GM23338 (cell line): ENCODE data around the gene TEX14. TPM values are rescaled to one million over a fixed set of nuclear protein-coding genes. Genes with fewer than 3 reads are reported as not detected.

ENCODE experiments used
- ATAC-seq: fragments of 200-7000 bp; cut with Tn5 transposase; 3 replicates; pipeline ENCODE4 v1.9.1; 2020
- DNase-seq: peaks from one replicate; pipeline ENCODE4 v3.0.0-alpha.2; 2015; ENCODE audit warnings: low spot score
- H2AFZ ChIP-seq: fragments of 200-600 bp; sonication (generic); 2 replicates; pipeline ENCODE4 v1.8.0; 2016; ENCODE audit warnings: antibody characterized with exemption, mild to moderate bottlenecking, moderate library complexity
- H3F3A ChIP-seq: fragments of 200-600 bp; sonication (generic); replicated peaks from 2 replicates; pipeline ENCODE4 v1.8.0; 2017; ENCODE audit warnings: antibody characterized with exemption, mixed run types, low read depth
- H3K27ac ChIP-seq: fragments of 200-600 bp; sonication (generic); 2 replicates; pipeline ENCODE4 v1.6.1; 2016; ENCODE audit warnings: low read depth
- H3K27me3 ChIP-seq: fragments of 200-600 bp; sonication (generic); 2 replicates; pipeline ENCODE4 v1.8.0; 2016; ENCODE audit warnings: mild to moderate bottlenecking, mixed run types, moderate library complexity; ENCODE audit not compliant: insufficient read depth
- H3K36me3 ChIP-seq: fragments of 200-600 bp; sonication (generic); 2 replicates; pipeline ENCODE4 v1.8.0; 2016; ENCODE audit warnings: mild to moderate bottlenecking; ENCODE audit not compliant: insufficient read depth
- H3K4me1 ChIP-seq: fragments of 200-600 bp; sonication (generic); 2 replicates; pipeline ENCODE4 v1.8.0; 2016; ENCODE audit warnings: mild to moderate bottlenecking, moderate library complexity; ENCODE audit not compliant: insufficient read depth
- H3K4me2 ChIP-seq: fragments of 200-600 bp; sonication (generic); 2 replicates; pipeline ENCODE4 v1.7.1; 2017; ENCODE audit warnings: mixed run types
- H3K4me3 ChIP-seq: fragments of 200-600 bp; sonication (generic); 2 replicates; pipeline ENCODE4 v1.6.1; 2016; ENCODE audit warnings: mixed run types
- H3K79me2 ChIP-seq: fragments of 200-600 bp; sonication (generic); replicated peaks from 2 replicates; pipeline ENCODE4 v1.8.0; 2017; ENCODE audit warnings: mild to moderate bottlenecking; ENCODE audit not compliant: insufficient read depth
- H3K9me2 ChIP-seq: fragments of 200-600 bp; sonication (generic); 2 replicates; pipeline ENCODE4 v1.8.0; 2017; ENCODE audit not compliant: insufficient read depth
- H4K20me1 ChIP-seq: fragments of 200-600 bp; sonication (generic); replicated peaks from 2 replicates; pipeline ENCODE4 v1.8.0; 2017; ENCODE audit warnings: mild to moderate bottlenecking; ENCODE audit not compliant: insufficient read depth
- H3K27ac Mint-ChIP-seq: 2 replicates; pipeline ENCODE4 v1.8.0; 2020; ENCODE audit warnings: inconsistent platforms, mild to moderate bottlenecking, moderate library complexity, mixed read lengths
- H3K27me3 Mint-ChIP-seq: 3 replicates; pipeline ENCODE4 v1.8.0; 2022; ENCODE audit warnings: low read depth, mild to moderate bottlenecking, moderate library complexity, mixed read lengths, inconsistent platforms; ENCODE audit not compliant: insufficient read depth, poor library complexity
- H3K36me3 Mint-ChIP-seq: 3 replicates; pipeline ENCODE4 v1.8.0; 2021; ENCODE audit warnings: low read depth, mild to moderate bottlenecking, inconsistent platforms, moderate library complexity, mixed read lengths
- H3K4me1 Mint-ChIP-seq: 3 replicates; pipeline ENCODE4 v1.8.0; 2020; ENCODE audit warnings: mild to moderate bottlenecking, inconsistent platforms, mixed read lengths
- H3K4me3 Mint-ChIP-seq: 3 replicates; pipeline ENCODE4 v1.8.0; 2021; ENCODE audit warnings: moderate library complexity, mild to moderate bottlenecking, inconsistent platforms, mixed read lengths
- H3K9me3 Mint-ChIP-seq: 3 replicates; pipeline ENCODE4 v1.8.0; 2020; ENCODE audit warnings: moderate library complexity, mild to moderate bottlenecking, inconsistent platforms, mixed read lengths
- CREB1 ChIP-seq: fragments of 250-450 bp; sonication (Bioruptor Pico); IDR thresholded peaks from 2 replicates; pipeline ENCODE4 v1.5.0; 2020; ENCODE audit warnings: low read depth, mild to moderate bottlenecking, moderate library complexity
- EZH2 ChIP-seq: fragments of 200-600 bp; sonication (generic); IDR thresholded peaks from one replicate; pipeline ENCODE4 v1.8.0; 2017; ENCODE audit warnings: antibody characterized with exemption, mild to moderate bottlenecking, low read depth; ENCODE audit not compliant: unreplicated experiment
- EZH2phosphoT487 ChIP-seq: fragments of 200-600 bp; sonication (generic); IDR thresholded peaks from one replicate; pipeline ENCODE4 v1.8.1; 2018; ENCODE audit warnings: antibody characterized with exemption; ENCODE audit not compliant: unreplicated experiment
- JUNB ChIP-seq: IDR thresholded peaks from one replicate; pipeline ENCODE4 v1.6.1; 2016; ENCODE audit warnings: antibody characterized with exemption; ENCODE audit not compliant: unreplicated experiment
- NANOG ChIP-seq: IDR thresholded peaks from 2 replicates; pipeline ENCODE4 v1.6.1; 2016; ENCODE audit warnings: antibody characterized with exemption, borderline replicate concordance
- POLR2AphosphoS5 ChIP-seq: IDR thresholded peaks from 2 replicates; pipeline ENCODE4 v1.6.1; 2016; ENCODE audit warnings: antibody characterized with exemption, low read depth
- STAT1 ChIP-seq: IDR thresholded peaks from one replicate; pipeline ENCODE4 v1.6.1; 2016; ENCODE audit warnings: antibody characterized with exemption; ENCODE audit not compliant: unreplicated experiment
- ZNF114 ChIP-seq: fragments of 250-450 bp; sonication (Bioruptor Pico); IDR thresholded peaks from 2 replicates; pipeline ENCODE4 v1.5.0; 2020; ENCODE audit warnings: mild to moderate bottlenecking, moderate library complexity
- ZNF331 ChIP-seq: fragments of 250-450 bp; sonication (Bioruptor Pico); IDR thresholded peaks from 2 replicates; pipeline ENCODE4 v1.5.0; 2020; ENCODE audit warnings: low read depth, mild to moderate bottlenecking, moderate library complexity
- polyA plus RNA-seq: library from polyadenylated mRNA; unstranded; fragments of >200 nt; fragmentation: Nextera tagmentation; extraction: Ambion mirVana; gene quantifications from 2 replicates; pipeline ENCODE4 v1.2.1, GENCODE V29; 2016
- total RNA-seq: library from RNA; depleted of rRNA; stranded (reverse); fragments of >200 nt; shearing (Covaris generic); gene quantifications from 2 replicates; pipeline ENCODE4 v1.2.3, GENCODE V29; 2014
- TF ChIP-seq, protein P1 (sequence below), 2 experiments: fragments of 200-600 bp in 1 of 2; sonication (generic) in 1 of 2; conservative IDR thresholded peaks; 2 replicates each; pipeline versions ENCODE4 v1.5.1 to v1.6.1; 2016 to 2017; ENCODE audit warnings: antibody characterized with exemption in 2 of 2, low read depth in 2 of 2, mild to moderate bottlenecking in 2 of 2, moderate library complexity in 1 of 2
- TF ChIP-seq, protein P2 (sequence below): IDR thresholded peaks from 2 replicates; pipeline ENCODE4 v1.6.1; 2016; ENCODE audit warnings: antibody characterized with exemption
- TF ChIP-seq, protein P3 (sequence below): fragments of 250-450 bp; sonication (Bioruptor Pico); IDR thresholded peaks from 2 replicates; pipeline ENCODE4 v1.5.0; 2020; ENCODE audit warnings: mild to moderate bottlenecking, moderate library complexity
- TF ChIP-seq, protein P4 (sequence below): IDR thresholded peaks from one replicate; pipeline ENCODE4 v1.6.1; 2018; ENCODE audit warnings: antibody characterized with exemption; ENCODE audit not compliant: unreplicated experiment

The TEX14 gene
- total and polyA plus RNA-seq, 2 experiments from 2014 or later = 0.80 to 2.6 TPM

DNA sequence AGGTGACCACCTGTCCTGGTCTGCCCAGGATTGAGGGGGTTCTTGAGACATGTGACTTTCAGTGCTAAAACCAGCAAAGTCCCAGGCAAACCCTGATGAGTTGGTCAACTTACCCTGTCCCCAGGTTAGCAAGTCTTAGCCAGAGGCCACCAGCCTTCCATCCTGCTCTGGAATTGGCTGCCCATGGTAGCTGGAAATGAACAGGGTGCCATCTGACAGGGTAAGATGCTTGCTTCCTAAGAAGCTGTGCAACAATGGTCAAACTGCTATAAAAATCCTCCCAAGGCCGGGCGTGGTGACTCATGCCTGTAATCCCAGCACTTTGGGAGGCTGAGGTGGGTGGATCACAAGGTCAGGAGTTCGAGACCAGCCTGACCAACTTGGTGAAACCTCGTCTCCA lies 154.6 kb downstream of the TEX14 start:
- Histone ChIP-seq H3K4me1 (peaks cover 4% of the 10 kb centered on the region; the same call in 1 of the 2 replicates), H3K4me2 (no peak overlapping the region), H3K79me2 (no peaks in the 10 kb centered on the region), H3K27ac (no peak overlapping the region), H3K4me3 (no peak overlapping the region), H3F3A (no peaks in the 10 kb centered on the region), H2AFZ (no peak overlapping the region), H3K36me3 (no peaks in the 10 kb centered on the region), H3K9me2 (no peaks in the 10 kb centered on the region), H3K27me3 (0 out of 2 replicates have a peak, but pooled peaks cover 9% of the 10 kb centered on the region), H4K20me1 (no peaks in the 10 kb centered on the region)
- Mint-ChIP-seq H3K4me1 (peaks cover 31% of the 10 kb centered on the region), H3K9me3 (no peaks in the 10 kb centered on the region), H3K4me3 (no peak overlapping the region), H3K27me3 (peaks cover 13% of the 10 kb centered on the region), H3K27ac (no peak overlapping the region), H3K36me3 (no peaks in the 10 kb centered on the region)
- DNase-seq (no peak), ATAC-seq (no peak)
- TF ChIP-seq ZNF114 (CRISPR knock-in tag) = no peak
- TF ChIP-seq EZH2phosphoT487 = no peak
- no peak for TF ChIP-seq JUNB
- no peak for TF ChIP-seq CREB1 (CRISPR knock-in tag)
- no peak for TF ChIP-seq STAT1
- TF ChIP-seq, protein P1, sequence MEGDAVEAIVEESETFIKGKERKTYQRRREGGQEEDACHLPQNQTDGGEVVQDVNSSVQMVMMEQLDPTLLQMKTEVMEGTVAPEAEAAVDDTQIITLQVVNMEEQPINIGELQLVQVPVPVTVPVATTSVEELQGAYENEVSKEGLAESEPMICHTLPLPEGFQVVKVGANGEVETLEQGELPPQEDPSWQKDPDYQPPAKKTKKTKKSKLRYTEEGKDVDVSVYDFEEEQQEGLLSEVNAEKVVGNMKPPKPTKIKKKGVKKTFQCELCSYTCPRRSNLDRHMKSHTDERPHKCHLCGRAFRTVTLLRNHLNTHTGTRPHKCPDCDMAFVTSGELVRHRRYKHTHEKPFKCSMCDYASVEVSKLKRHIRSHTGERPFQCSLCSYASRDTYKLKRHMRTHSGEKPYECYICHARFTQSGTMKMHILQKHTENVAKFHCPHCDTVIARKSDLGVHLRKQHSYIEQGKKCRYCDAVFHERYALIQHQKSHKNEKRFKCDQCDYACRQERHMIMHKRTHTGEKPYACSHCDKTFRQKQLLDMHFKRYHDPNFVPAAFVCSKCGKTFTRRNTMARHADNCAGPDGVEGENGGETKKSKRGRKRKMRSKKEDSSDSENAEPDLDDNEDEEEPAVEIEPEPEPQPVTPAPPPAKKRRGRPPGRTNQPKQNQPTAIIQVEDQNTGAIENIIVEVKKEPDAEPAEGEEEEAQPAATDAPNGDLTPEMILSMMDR (conservative IDR thresholded peaks at IDR 0.05; ENCODE audit: low read depth in 2 of 2) = no peak
- no peak for TF ChIP-seq ZNF331 (CRISPR knock-in tag)
- TF ChIP-seq, protein P2, sequence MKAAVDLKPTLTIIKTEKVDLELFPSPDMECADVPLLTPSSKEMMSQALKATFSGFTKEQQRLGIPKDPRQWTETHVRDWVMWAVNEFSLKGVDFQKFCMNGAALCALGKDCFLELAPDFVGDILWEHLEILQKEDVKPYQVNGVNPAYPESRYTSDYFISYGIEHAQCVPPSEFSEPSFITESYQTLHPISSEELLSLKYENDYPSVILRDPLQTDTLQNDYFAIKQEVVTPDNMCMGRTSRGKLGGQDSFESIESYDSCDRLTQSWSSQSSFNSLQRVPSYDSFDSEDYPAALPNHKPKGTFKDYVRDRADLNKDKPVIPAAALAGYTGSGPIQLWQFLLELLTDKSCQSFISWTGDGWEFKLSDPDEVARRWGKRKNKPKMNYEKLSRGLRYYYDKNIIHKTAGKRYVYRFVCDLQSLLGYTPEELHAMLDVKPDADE = no peak
- no peak for TF ChIP-seq EZH2
- TF ChIP-seq, protein P3, sequence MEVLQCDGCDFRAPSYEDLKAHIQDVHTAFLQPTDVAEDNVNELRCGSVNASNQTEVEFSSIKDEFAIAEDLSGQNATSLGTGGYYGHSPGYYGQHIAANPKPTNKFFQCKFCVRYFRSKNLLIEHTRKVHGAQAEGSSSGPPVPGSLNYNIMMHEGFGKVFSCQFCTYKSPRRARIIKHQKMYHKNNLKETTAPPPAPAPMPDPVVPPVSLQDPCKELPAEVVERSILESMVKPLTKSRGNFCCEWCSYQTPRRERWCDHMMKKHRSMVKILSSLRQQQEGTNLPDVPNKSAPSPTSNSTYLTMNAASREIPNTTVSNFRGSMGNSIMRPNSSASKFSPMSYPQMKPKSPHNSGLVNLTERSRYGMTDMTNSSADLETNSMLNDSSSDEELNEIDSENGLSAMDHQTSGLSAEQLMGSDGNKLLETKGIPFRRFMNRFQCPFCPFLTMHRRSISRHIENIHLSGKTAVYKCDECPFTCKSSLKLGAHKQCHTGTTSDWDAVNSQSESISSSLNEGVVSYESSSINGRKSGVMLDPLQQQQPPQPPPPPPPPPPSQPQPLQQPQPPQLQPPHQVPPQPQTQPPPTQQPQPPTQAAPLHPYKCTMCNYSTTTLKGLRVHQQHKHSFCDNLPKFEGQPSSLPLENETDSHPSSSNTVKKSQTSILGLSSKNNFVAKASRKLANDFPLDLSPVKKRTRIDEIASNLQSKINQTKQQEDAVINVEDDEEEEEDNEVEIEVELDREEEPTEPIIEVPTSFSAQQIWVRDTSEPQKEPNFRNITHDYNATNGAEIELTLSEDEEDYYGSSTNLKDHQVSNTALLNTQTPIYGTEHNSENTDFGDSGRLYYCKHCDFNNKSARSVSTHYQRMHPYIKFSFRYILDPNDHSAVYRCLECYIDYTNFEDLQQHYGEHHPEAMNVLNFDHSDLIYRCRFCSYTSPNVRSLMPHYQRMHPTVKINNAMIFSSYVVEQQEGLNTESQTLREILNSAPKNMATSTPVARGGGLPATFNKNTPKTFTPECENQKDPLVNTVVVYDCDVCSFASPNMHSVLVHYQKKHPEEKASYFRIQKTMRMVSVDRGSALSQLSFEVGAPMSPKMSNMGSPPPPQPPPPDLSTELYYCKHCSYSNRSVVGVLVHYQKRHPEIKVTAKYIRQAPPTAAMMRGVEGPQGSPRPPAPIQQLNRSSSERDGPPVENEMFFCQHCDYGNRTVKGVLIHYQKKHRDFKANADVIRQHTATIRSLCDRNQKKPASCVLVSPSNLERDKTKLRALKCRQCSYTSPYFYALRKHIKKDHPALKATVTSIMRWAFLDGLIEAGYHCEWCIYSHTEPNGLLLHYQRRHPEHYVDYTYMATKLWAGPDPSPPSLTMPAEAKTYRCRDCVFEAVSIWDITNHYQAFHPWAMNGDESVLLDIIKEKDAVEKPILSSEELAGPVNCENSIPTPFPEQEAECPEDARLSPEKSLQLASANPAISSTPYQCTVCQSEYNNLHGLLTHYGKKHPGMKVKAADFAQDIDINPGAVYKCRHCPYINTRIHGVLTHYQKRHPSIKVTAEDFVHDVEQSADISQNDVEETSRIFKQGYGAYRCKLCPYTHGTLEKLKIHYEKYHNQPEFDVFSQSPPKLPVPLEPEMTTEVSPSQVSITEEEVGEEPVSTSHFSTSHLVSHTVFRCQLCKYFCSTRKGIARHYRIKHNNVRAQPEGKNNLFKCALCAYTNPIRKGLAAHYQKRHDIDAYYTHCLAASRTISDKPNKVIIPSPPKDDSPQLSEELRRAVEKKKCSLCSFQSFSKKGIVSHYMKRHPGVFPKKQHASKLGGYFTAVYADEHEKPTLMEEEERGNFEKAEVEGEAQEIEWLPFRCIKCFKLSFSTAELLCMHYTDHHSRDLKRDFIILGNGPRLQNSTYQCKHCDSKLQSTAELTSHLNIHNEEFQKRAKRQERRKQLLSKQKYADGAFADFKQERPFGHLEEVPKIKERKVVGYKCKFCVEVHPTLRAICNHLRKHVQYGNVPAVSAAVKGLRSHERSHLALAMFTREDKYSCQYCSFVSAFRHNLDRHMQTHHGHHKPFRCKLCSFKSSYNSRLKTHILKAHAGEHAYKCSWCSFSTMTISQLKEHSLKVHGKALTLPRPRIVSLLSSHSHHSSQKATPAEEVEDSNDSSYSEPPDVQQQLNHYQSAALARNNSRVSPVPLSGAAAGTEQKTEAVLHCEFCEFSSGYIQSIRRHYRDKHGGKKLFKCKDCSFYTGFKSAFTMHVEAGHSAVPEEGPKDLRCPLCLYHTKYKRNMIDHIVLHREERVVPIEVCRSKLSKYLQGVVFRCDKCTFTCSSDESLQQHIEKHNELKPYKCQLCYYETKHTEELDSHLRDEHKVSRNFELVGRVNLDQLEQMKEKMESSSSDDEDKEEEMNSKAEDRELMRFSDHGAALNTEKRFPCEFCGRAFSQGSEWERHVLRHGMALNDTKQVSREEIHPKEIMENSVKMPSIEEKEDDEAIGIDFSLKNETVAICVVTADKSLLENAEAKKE (CRISPR knock-in tag) = no peak
- TF ChIP-seq, protein P4, sequence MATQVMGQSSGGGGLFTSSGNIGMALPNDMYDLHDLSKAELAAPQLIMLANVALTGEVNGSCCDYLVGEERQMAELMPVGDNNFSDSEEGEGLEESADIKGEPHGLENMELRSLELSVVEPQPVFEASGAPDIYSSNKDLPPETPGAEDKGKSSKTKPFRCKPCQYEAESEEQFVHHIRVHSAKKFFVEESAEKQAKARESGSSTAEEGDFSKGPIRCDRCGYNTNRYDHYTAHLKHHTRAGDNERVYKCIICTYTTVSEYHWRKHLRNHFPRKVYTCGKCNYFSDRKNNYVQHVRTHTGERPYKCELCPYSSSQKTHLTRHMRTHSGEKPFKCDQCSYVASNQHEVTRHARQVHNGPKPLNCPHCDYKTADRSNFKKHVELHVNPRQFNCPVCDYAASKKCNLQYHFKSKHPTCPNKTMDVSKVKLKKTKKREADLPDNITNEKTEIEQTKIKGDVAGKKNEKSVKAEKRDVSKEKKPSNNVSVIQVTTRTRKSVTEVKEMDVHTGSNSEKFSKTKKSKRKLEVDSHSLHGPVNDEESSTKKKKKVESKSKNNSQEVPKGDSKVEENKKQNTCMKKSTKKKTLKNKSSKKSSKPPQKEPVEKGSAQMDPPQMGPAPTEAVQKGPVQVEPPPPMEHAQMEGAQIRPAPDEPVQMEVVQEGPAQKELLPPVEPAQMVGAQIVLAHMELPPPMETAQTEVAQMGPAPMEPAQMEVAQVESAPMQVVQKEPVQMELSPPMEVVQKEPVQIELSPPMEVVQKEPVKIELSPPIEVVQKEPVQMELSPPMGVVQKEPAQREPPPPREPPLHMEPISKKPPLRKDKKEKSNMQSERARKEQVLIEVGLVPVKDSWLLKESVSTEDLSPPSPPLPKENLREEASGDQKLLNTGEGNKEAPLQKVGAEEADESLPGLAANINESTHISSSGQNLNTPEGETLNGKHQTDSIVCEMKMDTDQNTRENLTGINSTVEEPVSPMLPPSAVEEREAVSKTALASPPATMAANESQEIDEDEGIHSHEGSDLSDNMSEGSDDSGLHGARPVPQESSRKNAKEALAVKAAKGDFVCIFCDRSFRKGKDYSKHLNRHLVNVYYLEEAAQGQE = no peak
- no peak for TF ChIP-seq POLR2AphosphoS5
- TF ChIP-seq NANOG = no peak
